Skeletal muscle tissue (tissue), 4 donors: ENCODE results near the gene SLC39A12. TPM values are rescaled to one million over a fixed set of nuclear protein-coding genes. Genes with fewer than 3 reads are reported as not detected.

Source experiments
- H3K27ac ChIP-seq: one replicate; pipeline ENCODE4 v1.7.0; 2013; ENCODE audit warnings: mild to moderate bottlenecking, low read depth, low read length, inconsistent platforms
- H3K27me3 ChIP-seq, 3 donors: one replicate each; pipeline ENCODE4 v1.7.0; 2013; ENCODE audit warnings: low read length in 3 of 3; ENCODE audit not compliant: control insufficient read depth in 3 of 3, insufficient read depth in 3 of 3
- H3K36me3 ChIP-seq, 3 donors: one replicate each; pipeline ENCODE4 v1.7.0; 2013; ENCODE audit warnings: low read length in 3 of 3; ENCODE audit not compliant: control insufficient read depth in 3 of 3, insufficient read depth in 3 of 3
- H3K4me1 ChIP-seq, 3 donors: one replicate each; pipeline ENCODE4 v1.7.0; 2013; ENCODE audit warnings: low read length in 3 of 3, mild to moderate bottlenecking in 3 of 3; ENCODE audit not compliant: control insufficient read depth in 3 of 3, insufficient read depth in 3 of 3
- H3K4me3 ChIP-seq, 3 donors: one replicate each; pipeline ENCODE4 v1.7.0; 2013; ENCODE audit warnings: low read length in 3 of 3
- H3K9ac ChIP-seq, 3 donors: one replicate each; pipeline ENCODE4 v1.7.0; 2013; ENCODE audit warnings: low read length in 3 of 3, mild to moderate bottlenecking in 3 of 3, moderate library complexity in 2 of 3, low read depth in 1 of 3
- H3K9me3 ChIP-seq, 3 donors: one replicate each; pipeline ENCODE4 v1.7.0; 2013; ENCODE audit warnings: low read length in 3 of 3; ENCODE audit not compliant: control insufficient read depth in 3 of 3
- total RNA-seq: library from RNA; depleted of rRNA; stranded (reverse); fragments of >200 nt; gene quantifications from one replicate; pipeline ENCODE4 v1.2.3, GENCODE V29; 2014
- donor health status: Osteomylitis.

Gene SLC39A12
- total RNA-seq, 1 donor from 2014 or later: under 0.01 TPM

DNA sequence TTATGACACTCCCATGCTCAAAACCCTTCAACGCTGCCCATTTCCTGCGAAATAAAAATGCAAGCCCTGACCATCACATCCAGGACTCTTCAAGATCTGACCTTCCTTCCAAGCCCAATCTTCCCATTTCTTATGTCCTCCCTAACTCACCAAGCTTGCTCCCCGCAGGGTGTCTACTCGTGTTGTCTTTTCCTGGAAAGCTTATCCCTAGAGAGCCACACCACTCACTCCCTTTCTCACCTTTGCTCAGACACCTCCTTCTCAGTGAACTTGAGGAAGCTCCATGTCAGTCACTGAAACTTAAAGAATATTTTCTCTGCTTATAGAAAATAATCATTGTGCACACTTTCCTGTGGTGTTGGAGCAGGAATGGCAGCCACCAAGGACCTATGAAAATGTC is 134.1 kb downstream of the SLC39A12 start:
- H3K27ac ChIP-seq: no peak overlapping the region
- no peaks in the 10 kb centered on the region for H3K4me1 ChIP-seq
- no peak overlapping the region for H3K9ac ChIP-seq

DNA sequence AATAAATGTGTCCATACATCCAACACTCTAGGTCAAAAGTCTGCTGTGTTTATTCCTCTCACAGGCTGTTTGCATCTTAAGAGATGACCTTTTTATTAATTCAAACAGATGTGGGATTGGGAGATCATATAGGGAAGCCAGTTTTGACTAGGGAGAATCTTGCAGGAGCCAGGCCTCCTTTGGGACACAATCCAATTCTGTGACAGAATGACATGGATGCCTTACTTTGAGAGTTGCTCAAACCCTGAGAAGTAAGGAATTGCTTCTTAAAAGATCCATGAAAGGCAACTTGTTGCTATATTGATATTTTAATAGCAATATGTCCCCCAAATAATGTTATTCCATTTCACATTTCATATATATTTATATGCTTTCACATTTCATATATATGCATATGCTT is 135.0 kb downstream of the SLC39A12 start:
- Histone ChIP-seq H3K4me1 (no peaks in the 10 kb centered on the region), H3K27me3 (peaks cover 0 to 3% (median 0%) of the 10 kb centered on the region in 3 donors), H3K27ac (no peak overlapping the region), H3K36me3 (no peaks in the 10 kb centered on the region), H3K4me3 (no peak overlapping the region), H3K9ac (no peak overlapping the region), H3K9me3 (no peaks in the 10 kb centered on the region)

More for the DNA sequence above, 134.1 kb downstream of the SLC39A12 start:
- Histone ChIP-seq H3K4me3 (no peak overlapping the region), H3K27me3 (peaks cover 0 to 3% (median 0%) of the 10 kb centered on the region in 3 donors), H3K9me3 (no peaks in the 10 kb centered on the region), H3K36me3 (no peaks in the 10 kb centered on the region)

DNA sequence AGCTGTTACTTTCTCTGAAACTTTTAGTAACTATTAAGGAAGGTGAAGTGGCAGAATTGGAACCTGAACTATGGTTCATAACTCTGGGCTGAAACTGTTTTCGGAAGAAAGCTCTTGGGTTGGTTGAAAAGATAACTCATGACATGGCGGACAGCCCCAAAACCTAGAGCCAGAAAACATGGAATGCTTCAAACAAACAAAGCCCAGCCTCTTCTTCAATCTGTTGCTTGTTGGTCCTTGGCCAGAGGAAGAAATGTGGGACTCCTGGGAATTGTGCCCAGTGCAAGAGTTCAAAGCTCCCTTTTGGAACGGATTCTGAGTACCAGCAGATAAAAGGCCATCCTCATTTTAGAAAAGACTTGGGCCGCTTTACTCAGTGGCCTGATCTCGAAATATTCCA is 135.6 kb downstream of the SLC39A12 start:
- H3K27ac ChIP-seq: no peak overlapping the region
- no peaks in the 10 kb centered on the region for H3K36me3 ChIP-seq
- no peaks in the 10 kb centered on the region for H3K9me3 ChIP-seq
- peaks cover 0 to 3% (median 0%) of the 10 kb centered on the region in 3 donors for H3K27me3 ChIP-seq
- H3K4me3 ChIP-seq: no peak overlapping the region
- H3K4me1 ChIP-seq: no peaks in the 10 kb centered on the region
- H3K9ac ChIP-seq: no peak overlapping the region

Other genes with a start within 250 kb of the SLC39A12 start
- gene TMEM236, start 199.7 kb upstream of the SLC39A12 start, total RNA-seq: under 0.01 TPM
- gene MRC1, start 142.6 kb upstream of the SLC39A12 start, total RNA-seq: 27.1 TPM
- 4.2 TPM for gene CACNB2, start 188.5 kb downstream of the SLC39A12 start, total RNA-seq